GM19452 (cell line): ENCODE measurements around the gene NEK11.
"Not testable (repeated sequence)": the region's sequence is repeated elsewhere in the genome, so short reads cannot be mapped to it uniquely, and the experiment has no call there.

Experiments used
- ATAC-seq: cut with Tn5 transposase; IDR thresholded peaks from one replicate; pipeline ENCODE4 v1.9.1; 2021; ENCODE audit not compliant: unreplicated experiment

NEK11 gene

GRCh38 chr3:131284302-131284701 is 257.6 kb downstream of the NEK11 start:
- no peak for ATAC-seq

DNA sequence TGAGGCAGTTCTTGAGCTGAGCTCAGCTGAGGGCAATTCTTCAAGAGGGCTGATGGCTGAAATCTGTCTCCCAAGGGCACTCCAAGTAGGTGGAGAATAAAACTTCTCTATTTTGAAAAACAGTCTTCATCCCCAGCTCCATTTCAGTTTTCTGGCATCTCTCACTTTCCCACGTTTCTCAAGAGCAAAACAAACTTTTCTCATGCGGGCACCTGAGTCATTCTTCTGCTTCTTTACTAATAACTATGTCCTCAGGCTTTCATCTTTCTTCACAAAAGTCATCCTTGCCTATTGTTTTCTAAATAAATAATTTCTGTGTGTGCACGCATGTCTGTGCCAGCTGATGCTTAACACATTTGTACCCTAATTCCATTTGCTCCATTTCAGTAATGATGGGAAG is 258.8 kb downstream of the NEK11 start:
- no peak for ATAC-seq

GRCh38 chr3:131299836-131300235 is 273.2 kb downstream of the NEK11 start:
- no peak for ATAC-seq

DNA sequence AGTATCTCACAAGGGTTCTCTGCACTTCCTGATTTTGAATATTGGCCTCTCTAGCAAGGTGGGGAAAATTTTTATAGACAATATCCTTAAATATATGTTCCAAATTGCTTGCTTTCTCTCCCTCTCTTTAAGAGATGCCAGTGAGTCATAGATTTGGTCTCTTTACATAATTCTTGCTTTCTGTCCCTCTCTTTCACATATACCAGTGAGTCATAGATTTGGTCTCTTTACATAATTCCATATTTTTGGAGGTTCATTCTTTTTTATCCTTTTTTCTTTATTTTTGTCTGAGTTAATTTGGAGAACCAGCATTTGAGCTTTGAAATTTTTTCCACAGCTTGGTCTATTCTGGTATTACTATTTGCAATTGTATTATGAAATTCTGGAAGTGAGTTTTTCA is 277.2 kb downstream of the NEK11 start:
- ATAC-seq: no peak

DNA sequence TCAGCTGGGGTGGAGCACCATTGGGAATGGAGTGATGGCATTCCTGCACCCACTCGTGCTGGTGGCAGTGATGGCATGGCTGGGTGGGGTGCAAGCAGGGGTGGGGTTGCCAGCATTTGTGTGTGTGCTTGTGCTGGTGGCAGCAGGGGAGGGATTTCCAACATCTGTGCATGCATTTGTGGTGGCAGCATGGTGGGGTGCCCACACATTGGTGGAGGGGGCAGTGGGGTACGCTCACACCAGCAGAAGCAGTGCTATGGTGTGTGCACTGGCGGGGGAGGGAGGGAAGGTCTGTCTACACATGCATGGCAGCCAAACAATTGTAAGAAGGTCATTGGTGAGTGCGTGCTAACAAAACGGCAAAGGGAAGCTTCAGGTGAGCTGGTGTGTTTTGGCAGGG is 278.2 kb downstream of the NEK11 start:
- ATAC-seq: no peak

DNA sequence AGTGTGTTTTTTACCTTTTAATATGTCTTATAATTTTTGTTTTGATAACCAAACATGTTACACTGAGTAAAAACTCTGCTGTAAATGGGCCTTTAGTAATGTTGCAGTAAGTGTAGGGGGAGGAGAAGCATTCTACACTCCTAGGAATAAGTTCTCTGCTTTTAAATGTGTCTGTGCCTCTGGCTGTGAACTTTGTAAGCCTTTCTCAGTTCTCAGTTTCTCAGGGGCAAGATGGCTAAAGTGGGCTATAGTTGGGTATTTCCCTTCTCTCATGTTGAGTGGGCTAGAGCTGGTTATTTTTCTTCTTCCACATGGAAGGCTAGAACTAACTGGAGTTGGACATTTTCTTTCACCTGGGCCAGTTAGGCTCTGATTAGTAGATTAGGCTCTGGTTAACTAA is 279.6 kb downstream of the NEK11 start:
- no peak for ATAC-seq

GRCh38 chr3:131314318-131314717 is 287.6 kb downstream of the NEK11 start:
- no peak for ATAC-seq

DNA sequence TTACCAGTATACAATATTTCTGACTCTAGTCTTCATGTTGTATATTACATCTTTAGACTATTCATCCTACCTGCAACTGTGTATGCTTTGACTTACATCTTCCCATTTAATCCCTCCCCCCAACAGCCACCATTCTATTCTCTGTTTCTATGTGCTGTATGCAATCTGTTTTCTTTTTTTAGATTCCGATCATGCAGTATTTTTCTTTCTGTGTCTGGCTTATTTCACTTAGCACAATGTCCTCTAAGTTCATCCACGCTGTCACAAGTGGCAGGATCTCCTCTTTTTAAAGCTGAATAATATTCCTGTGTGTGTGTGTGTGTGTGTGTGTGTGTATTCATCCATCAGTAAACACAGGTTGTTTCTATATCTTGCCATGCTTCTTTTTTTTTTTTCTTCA is 288.5 kb downstream of the NEK11 start:
- ATAC-seq: no peak

GRCh38 chr3:131317667-131318066 is 291.0 kb downstream of the NEK11 start:
- ATAC-seq: no peak

- no peak for ATAC-seq
Measured at GRCh38 chr3:131323014-131323413, 296.3 kb downstream of the NEK11 start.

DNA sequence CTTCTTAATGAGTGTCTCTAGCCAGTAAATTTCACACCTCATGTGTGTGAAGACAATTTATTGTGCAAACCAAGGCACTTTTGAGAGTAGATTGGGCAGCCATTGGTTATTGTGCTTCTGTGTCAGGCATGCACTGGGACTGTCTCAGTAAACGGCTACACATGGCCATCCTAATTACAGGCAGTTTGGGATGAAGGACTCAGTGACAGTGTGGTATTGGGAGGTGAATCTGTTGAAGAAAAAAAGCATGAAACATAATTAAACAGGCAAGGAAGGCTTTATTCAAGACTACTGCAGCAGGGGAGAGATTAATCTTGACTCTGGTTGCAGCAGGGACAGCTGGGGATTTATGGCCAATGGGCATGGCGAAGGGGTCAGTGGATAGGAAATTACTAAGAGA is 297.1 kb downstream of the NEK11 start:
- ATAC-seq: no peak

GRCh38 chr3:131324923-131325322 is 298.2 kb downstream of the NEK11 start:
- no peak for ATAC-seq

DNA sequence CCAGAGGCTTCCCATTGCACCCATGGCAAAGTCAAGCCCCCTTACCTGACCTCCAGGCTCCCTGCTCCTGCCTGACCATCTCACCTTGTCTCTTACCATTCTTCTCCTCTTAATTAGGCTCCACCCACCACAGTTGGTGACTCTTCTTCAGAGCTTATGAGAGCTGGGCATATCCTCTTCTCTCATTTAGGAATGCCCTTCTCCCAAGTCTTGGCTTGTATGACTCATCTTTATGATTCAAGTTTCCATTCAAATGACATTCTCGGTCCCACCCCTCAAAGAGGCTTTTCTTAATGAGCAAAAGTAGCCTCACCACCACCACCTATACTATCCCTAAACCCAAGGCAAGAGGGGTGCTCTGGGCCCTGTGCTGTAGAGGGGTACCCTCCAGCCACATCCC is 299.6 kb downstream of the NEK11 start:
- ATAC-seq: no peak

- ATAC-seq: no peak
Measured at GRCh38 chr3:131328721-131329120, 302.0 kb downstream of the NEK11 start.

DNA sequence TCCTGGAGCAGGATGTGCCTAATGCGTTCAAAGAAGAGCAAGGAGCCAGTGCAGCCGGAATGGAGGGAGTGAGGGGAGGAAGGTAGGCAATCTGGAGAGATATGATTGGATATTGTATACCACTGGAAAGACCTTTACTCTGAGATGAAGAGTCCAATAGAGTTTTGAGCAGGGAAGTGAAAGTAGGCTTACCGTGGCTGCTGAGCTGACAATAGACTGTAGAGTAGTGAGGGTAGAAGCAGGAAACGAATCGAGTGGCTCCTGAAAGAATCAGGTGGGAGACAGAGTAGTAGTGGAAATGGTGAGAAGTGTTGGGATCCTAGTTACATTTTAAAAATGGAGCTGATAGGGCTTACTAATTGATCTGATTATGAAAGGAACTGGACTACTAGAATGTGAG is 303.1 kb downstream of the NEK11 start:
- no peak for ATAC-seq

DNA sequence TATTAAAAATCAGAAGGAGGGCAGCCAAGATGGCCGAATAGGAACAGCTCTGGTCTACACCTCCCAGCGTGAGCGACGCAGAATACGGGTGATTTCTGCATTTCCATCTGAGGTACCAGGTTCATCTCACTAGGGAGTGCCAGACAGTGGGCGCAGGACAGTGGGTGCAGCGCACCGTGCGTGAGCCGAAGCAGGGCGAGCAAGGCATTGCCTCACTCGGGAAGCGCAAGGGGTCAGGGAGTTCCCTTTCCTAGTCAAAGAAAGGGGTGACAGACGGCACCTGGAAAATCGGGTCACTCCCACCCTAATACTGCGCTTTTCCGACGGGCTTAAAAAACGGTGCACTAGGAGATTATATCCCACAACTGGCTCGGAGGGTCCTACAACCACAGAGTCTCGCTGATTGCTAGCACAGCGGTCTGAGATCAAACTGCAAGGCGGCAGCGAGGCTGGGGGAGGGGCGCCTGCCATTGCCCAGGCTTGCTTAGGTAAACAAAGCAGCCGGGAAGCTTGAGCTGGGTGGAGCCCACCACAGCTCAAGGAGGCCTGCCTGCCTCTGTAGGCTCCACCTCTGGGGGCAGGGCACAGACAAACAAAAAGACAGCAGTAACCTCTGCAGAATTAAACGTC is 304.9 kb downstream of the NEK11 start:
- ATAC-seq: not testable (repeated sequence)

DNA sequence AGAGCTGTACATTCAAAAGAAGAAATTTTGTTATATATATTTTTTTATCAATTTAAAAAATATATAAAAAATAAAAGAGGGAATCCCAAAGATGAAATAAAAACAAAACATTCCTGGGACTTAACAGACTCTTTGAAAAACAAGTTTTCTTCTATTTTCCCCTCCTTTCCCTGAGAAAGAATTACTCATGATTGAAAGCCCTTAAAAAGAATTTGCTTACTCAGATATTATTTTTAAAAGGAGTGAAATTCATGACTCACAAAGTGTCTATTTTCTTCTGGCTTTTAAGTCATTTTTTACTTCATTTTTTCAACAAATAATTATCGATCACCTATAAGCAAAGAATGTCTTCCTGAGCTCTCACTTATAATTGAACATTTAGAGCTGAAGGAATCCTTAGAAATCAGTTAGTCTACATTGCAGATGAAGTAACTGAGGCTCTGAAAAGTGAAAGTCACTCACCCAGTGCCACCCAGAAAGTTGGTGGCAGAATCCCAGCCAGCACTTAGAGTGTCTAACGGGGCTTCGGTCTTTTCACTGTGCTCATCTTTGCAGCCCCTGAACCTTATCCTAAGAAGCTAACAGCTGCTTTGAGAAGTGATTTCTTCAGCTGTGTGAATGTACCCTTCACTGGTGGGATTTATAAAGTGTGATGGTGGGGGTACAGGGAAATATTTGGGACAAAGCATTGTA is 312.4 kb downstream of the NEK11 start:
- no peak for ATAC-seq

- no peak for ATAC-seq
Measured at GRCh38 chr3:131341761-131342160, 315.1 kb downstream of the NEK11 start.

DNA sequence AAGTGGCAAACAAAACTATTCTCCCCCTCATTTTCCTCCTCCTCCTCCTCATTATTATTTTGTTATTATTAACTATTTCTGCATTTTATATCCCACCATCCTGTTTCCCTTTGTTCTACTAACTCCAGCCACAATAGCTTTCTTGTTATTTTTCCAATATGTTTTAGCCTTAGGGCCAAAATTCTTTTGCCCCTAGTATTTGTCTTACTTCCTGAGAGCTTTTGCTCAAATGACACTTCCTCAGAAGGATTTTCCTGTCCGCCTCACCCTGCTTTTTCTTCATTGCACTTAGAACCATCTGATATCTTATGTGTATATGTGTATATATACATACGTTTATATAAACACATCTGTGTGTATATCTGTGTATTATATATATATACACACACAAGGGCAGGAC is 322.2 kb downstream of the NEK11 start:
- ATAC-seq: no peak

- ATAC-seq: no peak
Measured at GRCh38 chr3:131349454-131349853, 322.8 kb downstream of the NEK11 start.

- no peak for ATAC-seq
Measured at GRCh38 chr3:131349946-131350347, 323.3 kb downstream of the NEK11 start.

DNA sequence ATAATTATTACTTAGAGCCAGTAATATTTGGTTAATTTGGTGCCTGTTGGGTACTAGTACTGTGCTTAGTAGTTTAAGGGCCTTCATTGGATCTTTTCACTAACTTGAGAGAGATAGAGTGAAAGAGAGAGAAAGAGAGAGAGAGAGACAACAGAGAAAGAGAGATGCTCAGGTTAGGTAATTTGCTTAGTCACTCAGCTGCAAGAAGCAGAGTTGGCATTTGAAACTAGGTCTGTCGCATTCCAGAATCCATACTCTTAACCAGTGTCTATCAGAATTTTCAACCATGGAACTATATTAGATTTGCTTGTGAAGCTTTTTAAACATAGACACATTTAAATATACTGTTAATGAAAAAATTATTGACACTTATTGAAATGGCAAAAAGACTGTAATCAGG is 323.8 kb downstream of the NEK11 start:
- no peak for ATAC-seq
